ENCODE results near the gene LRBA.

The LRBA gene

DNA sequence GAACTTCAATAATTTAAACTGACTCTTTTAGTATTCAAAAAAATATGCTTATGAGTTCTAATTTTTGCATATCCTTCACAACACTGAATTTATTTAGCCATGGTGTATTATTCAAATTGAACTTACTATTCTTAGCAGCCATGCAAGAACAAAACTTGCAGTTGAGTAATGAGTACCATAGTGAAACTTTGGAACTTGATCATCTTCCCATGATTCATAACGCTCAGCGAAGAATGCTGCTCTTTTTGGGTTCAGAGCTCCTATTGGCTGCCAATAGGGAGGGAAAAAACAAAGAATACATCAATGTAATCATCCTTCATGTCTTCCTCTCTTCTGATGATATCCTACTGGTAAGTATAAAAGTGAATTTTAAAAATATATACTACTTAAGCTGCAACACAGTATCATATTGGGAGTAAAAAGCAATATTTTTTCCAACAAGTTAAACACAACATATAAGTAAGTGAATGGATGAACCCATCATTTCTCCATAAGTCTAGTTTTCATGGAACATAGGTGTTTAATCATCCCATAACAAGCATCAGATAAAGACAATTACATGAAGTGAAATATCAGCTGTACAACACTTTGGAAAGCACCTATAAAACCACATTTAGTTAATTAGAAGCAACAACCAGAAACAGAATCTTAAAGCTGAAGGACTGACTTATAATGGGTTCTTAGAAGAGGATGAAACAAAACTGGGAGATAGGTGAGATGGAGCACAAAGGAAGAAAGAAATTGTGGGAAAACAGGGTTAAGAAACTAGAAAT is 578.3 kb downstream of the LRBA start:
- Histone ChIP-seq H3K79me2 (ENCODE audit: low read length) (no peaks in the 10 kb centered on the region), H3K9me2 (replicated peaks; ENCODE audit: insufficient read depth, low read length) (no peaks in the 10 kb centered on the region), H3K4me3 (ENCODE audit: low read length) (no peak overlapping the region), H3K4me2 (ENCODE audit: low read depth, low read length) (no peak overlapping the region), H3K27ac (ENCODE audit: low read length) (no peak overlapping the region), H3K4me1 (ENCODE audit: low read length) (no peaks in the 10 kb centered on the region), H3K27me3 (replicated peaks; ENCODE audit: insufficient read depth, low read length) (no peaks in the 10 kb centered on the region), H3K9me3 (replicated peaks; ENCODE audit: insufficient read depth, low read length) (no peaks in the 10 kb centered on the region), H3K9ac (ENCODE audit: low read length) (no peak overlapping the region), H4K20me1 (ENCODE audit: insufficient read depth, low read length) (no peaks in the 10 kb centered on the region), H3F3A (ENCODE audit: insufficient read depth, low read length) (no peaks in the 10 kb centered on the region), H2AFZ (ENCODE audit: low read length) (no peak overlapping the region), H3K36me3 (replicated peaks; ENCODE audit: insufficient read depth, low read length) (no peaks in the 10 kb centered on the region; the same call in 1 of the 2 replicates)
- no peak for DNase-seq
- TF ChIP-seq EZH2 (optimal IDR thresholded peaks at IDR 0.05; ENCODE audit: low read depth, low read length) (no peak), EZH2phosphoT487 (IDR thresholded peaks at IDR 0.05; ENCODE audit: low read length) (no peak)
- TF ChIP-seq, protein P1, sequence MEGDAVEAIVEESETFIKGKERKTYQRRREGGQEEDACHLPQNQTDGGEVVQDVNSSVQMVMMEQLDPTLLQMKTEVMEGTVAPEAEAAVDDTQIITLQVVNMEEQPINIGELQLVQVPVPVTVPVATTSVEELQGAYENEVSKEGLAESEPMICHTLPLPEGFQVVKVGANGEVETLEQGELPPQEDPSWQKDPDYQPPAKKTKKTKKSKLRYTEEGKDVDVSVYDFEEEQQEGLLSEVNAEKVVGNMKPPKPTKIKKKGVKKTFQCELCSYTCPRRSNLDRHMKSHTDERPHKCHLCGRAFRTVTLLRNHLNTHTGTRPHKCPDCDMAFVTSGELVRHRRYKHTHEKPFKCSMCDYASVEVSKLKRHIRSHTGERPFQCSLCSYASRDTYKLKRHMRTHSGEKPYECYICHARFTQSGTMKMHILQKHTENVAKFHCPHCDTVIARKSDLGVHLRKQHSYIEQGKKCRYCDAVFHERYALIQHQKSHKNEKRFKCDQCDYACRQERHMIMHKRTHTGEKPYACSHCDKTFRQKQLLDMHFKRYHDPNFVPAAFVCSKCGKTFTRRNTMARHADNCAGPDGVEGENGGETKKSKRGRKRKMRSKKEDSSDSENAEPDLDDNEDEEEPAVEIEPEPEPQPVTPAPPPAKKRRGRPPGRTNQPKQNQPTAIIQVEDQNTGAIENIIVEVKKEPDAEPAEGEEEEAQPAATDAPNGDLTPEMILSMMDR (IDR thresholded peaks at IDR 0.05; ENCODE audit: low read length): no peak

DNA sequence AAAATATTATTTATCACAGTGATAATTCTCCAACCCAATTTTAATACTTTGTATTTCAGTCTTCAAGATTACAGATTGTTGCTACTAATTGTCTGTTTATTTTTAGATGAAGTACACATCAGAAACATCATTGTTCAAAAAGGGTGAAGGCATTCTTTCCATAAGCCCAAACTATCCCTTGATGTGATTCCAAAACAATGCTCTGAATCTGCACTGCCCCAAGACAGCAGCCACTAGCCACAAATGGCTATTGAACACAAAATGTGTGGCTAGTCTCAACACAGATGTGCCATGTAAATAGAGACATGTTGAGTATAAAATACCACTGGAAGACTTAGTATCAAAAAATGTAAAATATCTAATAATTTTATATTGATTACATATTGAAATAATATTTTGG is 583.9 kb downstream of the LRBA start:
- Histone ChIP-seq H3K9me2 (replicated peaks; ENCODE audit: insufficient read depth, low read length) (no peaks in the 10 kb centered on the region), H3K9me3 (replicated peaks; ENCODE audit: insufficient read depth, low read length) (no peaks in the 10 kb centered on the region), H3F3A (ENCODE audit: insufficient read depth, low read length) (no peaks in the 10 kb centered on the region), H3K36me3 (replicated peaks; ENCODE audit: insufficient read depth, low read length) (no peaks in the 10 kb centered on the region; the same call in 1 of the 2 replicates), H3K4me3 (ENCODE audit: low read length) (no peak overlapping the region), H3K79me2 (ENCODE audit: low read length) (no peaks in the 10 kb centered on the region), H3K9ac (ENCODE audit: low read length) (no peak overlapping the region), H3K4me2 (ENCODE audit: low read depth, low read length) (no peak overlapping the region), H3K4me1 (ENCODE audit: low read length) (no peaks in the 10 kb centered on the region), H3K27me3 (replicated peaks; ENCODE audit: insufficient read depth, low read length) (no peaks in the 10 kb centered on the region), H4K20me1 (ENCODE audit: insufficient read depth, low read length) (no peaks in the 10 kb centered on the region), H3K27ac (ENCODE audit: low read length) (no peak overlapping the region), H2AFZ (ENCODE audit: low read length) (no peak overlapping the region)
- no peak for TF ChIP-seq EZH2 (optimal IDR thresholded peaks at IDR 0.05; ENCODE audit: low read depth, low read length)
- TF ChIP-seq, protein P1 (IDR thresholded peaks at IDR 0.05; ENCODE audit: low read length): no peak
- no peak for TF ChIP-seq EZH2phosphoT487 (IDR thresholded peaks at IDR 0.05; ENCODE audit: low read length)
- DNase-seq: no peak

DNA sequence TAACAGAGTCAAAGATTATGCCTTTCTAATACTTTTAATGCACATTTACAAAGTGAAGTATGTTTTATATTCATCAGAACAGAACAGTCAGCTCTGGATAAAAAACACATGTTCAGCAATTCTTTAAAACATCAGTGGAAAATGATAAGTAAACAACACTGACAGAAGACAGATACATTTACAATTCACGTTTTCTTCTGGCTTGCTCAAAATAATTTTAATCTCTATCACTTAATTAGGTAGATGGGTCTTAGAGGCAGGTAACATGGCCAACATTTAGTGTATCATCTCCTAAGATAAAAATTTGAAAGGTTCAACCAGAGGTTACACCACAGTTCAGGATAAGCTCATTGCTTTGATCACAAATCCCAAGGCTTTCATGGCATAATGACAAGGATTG is 589.9 kb downstream of the LRBA start:
- no peak overlapping the region for H2AFZ ChIP-seq (ENCODE audit: low read length)
- no peaks in the 10 kb centered on the region for H3F3A ChIP-seq (ENCODE audit: insufficient read depth, low read length)
- H3K4me1 ChIP-seq (ENCODE audit: low read length): no peaks in the 10 kb centered on the region
- TF ChIP-seq EZH2 (optimal IDR thresholded peaks at IDR 0.05; ENCODE audit: low read depth, low read length): no peak
- TF ChIP-seq, protein P1 (IDR thresholded peaks at IDR 0.05; ENCODE audit: low read length): no peak
- no peak for TF ChIP-seq EZH2phosphoT487 (IDR thresholded peaks at IDR 0.05; ENCODE audit: low read length)
- no peaks in the 10 kb centered on the region for H3K9me2 ChIP-seq (replicated peaks; ENCODE audit: insufficient read depth, low read length)
- no peaks in the 10 kb centered on the region for H3K36me3 ChIP-seq (replicated peaks; ENCODE audit: insufficient read depth, low read length)
- H3K27ac ChIP-seq (ENCODE audit: low read length): no peak overlapping the region
- H4K20me1 ChIP-seq (ENCODE audit: insufficient read depth, low read length): no peaks in the 10 kb centered on the region
- DNase-seq: no peak
- no peaks in the 10 kb centered on the region for H3K79me2 ChIP-seq (ENCODE audit: low read length)
- no peaks in the 10 kb centered on the region for H3K9me3 ChIP-seq (replicated peaks; ENCODE audit: insufficient read depth, low read length)
- no peak overlapping the region for H3K4me3 ChIP-seq (ENCODE audit: low read length)
- no peak overlapping the region for H3K4me2 ChIP-seq (ENCODE audit: low read depth, low read length)
- H3K9ac ChIP-seq (ENCODE audit: low read length): no peak overlapping the region
- H3K27me3 ChIP-seq (replicated peaks; ENCODE audit: insufficient read depth, low read length): no peaks in the 10 kb centered on the region

Measured in MM.1S (cell line).